ENCODE data around the gene DPYSL3.
"Not testable (repeated sequence)": the region's sequence is repeated elsewhere in the genome, so short reads cannot be mapped to it uniquely, and the experiment has no call there.

Gene DPYSL3

DNA sequence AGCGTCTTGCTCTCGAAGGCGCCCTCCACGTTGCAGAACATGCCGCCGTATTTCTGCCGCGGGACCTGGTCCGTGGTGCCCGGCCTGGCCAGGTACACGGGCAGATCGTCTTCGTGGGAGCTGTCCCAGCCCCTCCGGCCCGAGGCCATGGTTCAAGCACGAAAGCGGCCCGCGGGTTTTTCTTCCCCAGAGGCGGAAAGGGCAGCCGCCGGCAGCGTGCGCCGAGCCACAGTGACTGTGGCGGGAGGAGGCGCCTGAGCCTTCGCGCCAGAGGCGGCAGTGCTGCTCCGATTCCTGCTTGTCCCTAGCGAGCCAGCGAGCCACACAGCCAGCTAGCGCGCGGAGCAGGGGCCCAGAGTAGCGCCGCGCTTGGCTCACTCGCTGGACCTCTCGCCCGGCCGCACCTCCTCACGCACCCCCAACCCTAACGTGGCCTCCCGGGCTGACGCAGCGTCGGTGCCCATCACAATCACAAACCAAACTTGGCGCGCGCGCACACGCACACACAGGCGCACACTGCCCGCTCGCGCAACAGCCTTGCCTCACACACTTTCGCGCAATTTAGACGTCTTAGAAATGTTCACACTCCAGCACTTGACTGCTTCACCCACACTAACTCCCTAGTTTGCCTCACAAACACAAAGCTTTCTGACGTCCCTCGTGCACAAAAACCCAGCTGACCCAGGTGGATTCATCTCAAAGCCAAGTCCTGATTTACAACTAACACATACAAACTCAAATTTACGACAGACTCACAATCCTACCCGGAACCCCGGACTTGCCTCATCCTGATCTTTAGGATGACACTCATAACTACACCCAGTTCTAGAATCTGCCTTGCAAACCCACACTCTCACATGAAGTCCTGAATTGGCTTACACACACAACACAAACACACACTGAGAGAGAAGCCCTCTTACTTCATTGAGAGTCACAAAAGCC lies at the start of gene DPYSL3:
DPYSL3 (minus strand) TSS at position 359 of the 942 bp plus-strand sequence; CDS start at position 149, 210 bp downstream.
- no peak for DNase-seq (ENCODE audit: low read depth in 2 of 2)

DNA sequence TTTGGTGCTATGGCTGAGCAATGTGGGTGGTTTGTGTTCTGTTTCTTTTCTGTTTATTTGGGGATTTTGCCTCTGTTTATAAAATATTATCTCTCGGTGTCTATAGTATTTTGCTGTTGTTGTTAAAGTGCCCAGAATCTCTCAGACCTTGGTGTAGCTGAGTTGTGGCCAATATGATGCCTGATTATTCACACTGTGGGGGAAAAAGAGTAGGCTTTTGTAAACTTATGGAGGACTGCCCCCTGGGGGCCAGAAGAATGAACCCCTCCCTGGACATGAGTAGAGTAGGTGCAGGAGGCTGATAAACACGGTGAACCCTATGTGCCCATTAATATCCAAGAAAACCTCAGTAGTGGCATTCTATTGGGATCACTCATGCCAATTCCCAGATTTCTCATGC lies 49.0 kb upstream of the DPYSL3 start:
- DNase-seq (ENCODE audit: low read depth in 2 of 2) = no peak

DNA sequence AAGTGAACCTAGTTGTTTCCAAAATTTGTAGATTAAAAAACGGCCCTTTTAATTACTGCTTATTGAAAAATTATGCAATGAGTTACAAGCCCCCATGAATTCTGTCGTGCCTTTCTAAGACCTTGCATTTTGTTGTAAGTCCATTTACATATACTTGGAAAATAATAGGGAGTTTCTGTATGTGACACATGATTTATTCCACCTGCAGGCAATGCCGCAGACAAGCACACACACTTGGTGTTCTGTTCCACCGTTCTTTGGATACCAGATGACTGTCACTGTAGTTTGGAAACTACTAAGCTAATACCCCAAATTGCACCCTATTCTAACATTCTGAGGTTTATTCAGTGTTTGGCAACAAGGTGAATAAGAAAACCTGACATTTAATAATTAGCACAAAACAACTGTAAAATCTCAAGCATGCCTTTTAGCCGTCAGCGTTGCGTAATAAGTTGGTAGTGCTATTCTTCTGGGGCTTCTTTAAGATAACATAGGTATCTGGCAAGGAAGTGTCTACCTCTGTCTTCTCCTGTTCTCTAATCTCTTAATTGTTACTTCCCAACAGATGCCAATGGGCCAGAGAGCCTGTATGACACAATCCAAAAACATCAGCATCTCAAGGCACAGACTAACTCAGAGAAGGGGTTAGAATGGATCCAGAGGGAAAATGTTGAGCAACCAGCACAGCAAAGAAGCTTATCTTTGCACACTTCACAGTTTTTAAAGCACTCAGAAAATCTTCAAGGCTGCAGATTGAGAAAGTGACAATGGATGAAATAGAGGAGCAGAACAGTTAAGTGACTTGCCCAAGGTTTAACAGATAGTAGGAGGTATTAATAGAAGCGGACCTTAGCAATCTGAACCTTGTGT lies 48.2 kb upstream of the DPYSL3 start:
- DNase-seq (ENCODE audit: low read depth in 2 of 2) = no peak

DNA sequence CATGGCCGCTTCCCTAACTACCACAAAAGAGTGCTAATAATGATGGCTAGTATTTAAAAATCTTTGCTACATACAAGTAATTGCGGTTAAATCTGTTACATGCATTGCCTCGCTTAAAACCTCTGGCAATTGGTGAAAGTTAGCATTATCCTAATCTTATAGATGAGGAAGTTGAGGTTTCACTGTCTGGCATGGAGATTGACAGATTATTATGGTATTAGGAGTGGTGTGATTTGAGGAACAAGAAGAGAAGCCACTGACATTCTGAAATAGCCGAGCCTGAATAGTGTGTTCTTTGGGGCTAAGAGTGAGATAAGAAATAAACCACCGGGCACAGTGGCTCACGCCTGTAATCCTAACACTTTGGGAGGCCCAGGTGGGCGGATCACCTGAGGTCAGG lies 45.3 kb upstream of the DPYSL3 start:
- no peak for DNase-seq (ENCODE audit: low read depth in 2 of 2)

DNA sequence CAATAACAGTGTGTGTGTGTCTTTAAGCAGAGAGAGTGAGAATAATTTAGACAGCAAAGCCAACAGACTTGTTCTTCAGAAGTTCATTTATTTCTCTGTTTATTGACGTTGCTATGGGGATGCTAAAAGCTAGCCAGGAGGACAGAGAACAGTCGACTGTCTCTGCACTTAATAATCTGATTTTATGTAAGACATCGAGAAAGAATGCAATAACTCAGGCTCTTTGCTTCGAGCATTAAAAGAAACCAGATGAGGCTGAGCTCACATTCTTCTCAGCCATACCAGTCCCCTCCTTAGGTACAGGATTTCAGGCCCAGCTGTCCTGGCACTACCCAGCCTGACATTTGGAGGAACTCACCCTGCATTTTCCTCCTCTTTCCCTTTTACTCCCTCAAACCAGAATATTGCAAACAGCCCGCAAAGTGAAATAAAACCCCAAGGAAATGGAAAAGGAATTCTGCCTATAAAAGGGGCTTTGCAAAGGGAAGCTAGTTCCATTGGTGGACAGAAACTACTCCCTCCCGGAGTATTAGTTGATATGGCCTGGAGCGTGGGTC lies 44.5 kb upstream of the DPYSL3 start:
- no peak for DNase-seq (ENCODE audit: low read depth in 2 of 2)

DNA sequence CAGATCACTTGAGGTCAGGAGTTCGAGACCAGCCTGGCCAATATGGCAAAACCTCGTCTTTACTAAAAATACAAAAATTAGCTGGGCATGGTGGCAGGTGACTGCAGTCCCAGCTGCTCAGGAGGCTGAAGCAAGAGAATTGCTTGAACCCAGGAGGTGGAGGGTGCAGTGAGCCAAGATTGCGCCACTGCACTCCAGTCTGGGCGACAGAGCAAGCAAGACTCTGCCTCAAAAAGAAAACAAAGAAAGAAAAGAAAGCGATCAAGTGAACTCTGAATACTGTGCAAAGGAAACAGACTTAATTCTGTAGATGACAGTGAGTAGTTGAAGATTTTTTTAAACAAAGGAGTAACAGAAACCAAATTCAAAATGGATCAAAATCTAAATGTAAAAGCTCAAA lies 43.9 kb upstream of the DPYSL3 start:
- not testable (repeated sequence) for DNase-seq (ENCODE audit: low read depth in 2 of 2)

DNA sequence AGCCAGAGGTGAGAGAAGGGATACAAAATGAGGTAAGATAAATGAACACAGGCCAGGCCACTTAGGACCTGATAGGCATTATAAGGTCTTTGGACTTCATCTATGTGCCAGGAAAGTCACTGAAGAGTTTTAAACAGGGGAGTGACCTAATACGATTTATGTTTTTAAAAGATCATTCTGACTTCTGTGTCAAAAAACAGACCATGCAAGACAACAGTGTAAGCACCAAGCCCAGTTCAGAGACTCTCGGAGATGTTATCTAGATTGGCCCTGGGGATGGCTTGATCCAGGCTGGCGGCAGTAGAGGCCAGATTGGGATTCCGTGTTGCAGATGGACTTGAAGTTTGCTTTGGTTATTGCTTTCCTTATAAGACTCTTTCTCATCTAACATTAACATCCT lies 43.0 kb upstream of the DPYSL3 start:
- DNase-seq (ENCODE audit: low read depth in 2 of 2) = no peak

DNA sequence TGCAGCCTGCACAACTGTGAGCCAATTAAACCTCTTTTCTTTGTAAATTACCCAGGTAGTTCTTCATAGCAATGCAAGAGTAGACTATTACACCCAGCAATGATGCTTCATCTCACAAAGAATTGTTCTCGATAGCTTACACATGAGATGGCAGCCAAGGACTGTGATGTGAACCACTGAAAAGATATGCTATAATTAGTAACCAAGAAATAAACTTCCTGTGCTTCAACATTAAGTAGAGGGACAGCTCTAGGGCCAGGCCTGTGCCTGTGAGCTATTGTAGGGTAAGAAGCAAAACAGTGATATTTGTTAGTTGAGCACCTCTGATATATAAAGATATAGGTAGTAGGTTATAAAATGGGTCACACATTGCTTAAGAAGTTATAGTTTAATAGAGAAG lies 41.8 kb upstream of the DPYSL3 start:
- DNase-seq (ENCODE audit: low read depth in 2 of 2) = no peak

DNA sequence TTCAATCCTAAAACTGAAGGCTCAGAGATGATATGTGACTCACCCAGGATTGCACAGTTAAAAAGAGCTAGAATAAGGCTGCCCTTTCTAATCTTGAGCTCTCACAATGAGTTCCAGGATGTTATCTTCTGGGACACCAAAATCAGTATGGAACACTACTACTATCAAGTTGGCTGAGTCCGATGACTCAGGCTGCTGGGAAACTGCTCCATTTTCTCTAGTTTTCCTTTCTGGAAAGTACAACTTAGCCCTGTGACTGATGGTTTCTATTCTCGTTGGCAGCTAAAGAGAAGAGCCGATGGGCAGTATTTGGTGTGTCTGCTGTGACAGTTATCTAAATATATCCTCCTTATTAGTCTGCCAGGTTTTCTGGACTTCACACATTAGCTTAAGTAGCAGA lies 37.9 kb upstream of the DPYSL3 start:
- no peak for DNase-seq (ENCODE audit: low read depth in 2 of 2)

DNA sequence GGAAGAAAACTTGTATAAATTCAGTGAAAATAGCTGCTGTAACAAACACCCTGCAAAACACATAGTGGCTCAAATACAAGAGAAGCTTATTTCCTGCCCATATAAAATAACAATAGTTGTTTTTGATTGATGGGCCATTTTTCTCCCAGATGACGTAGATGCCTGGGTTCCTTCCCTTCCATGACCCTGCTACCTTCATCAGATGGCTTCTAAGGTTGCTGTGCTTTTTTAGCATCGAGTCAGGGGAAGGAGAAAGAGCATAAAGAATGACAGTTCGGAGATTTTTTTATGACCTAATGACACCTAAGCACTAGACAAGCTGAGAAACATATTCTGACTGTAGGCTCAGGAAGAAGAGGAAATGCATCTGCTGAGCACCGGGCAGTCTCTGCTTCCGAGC lies 34.7 kb upstream of the DPYSL3 start:
- no peak for DNase-seq (ENCODE audit: low read depth in 2 of 2)

DNA sequence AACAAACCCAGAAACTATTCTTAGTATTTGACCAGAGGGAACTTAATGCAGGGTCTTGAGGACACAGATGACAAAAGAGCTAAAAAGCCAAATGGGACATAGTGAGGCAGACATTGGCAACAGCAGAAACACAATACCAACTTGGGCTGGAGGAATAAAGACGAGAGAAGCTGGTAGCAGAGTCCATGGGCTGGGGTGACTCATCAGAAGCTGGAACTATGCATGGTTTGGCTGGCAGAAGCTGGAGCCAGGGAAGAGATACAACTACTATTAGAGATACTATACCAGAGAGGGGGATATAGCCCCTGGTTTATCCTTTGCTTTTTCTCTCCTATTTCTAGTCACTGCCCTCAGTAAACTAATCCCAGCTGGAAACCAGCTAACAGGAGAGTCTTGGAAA lies 29.2 kb upstream of the DPYSL3 start:
- DNase-seq (ENCODE audit: low read depth in 2 of 2) = no peak

DNA sequence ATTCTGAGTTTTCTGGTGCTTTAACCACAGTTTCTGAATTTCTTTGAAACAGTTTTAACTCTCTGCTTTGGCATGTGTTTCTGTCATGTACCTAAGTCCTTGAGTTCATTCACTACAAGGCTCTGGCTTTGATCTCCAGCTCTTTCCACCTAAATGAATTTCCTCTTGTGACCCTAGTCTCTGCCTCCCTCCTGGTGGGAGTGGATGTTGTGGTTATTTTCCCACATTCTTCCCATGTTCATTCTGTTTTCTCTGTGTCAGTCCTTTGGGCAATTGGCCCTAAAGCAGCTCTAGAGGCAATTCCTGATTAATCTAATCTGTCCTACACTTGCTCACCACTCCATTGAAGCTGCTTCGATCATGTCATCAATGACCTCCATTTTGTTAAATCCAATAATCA lies 28.4 kb upstream of the DPYSL3 start:
- no peak for DNase-seq (ENCODE audit: low read depth in 2 of 2)

DNA sequence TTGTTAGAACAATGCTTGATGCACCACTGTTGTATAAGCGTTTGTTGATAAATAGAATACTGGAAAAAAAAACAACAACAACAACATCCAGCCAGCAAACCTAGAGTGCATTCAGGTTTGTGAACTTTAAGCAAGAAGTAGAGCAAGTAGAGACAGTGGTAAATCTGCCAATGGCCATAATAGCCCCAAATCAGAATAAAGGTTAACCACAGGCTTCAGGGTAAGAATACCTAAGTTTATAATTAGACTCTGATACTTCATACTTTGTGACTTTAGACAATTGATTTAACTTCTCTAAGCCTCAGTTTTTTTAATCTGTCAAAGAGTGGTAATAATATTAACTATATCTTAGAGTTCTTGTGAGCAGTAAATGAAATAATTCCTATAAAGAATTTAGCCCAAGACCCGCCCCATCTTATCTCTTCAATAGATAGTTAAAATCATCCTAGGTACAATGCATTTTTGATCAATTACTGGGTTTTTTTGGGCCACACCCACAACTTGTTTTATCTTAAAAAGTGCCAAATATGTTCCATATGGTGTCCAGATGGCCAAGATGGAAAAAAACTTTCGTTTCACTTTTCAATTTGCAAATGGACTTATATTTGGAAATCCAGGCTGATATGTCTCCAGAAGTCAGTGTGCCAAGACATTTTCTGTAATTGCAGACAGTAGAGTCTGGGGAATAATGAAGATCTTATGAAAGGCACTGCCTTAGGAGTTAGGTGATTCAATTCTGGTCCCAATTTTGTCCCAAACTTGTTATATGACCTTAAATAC lies 24.5 kb upstream of the DPYSL3 start:
- no peak for DNase-seq (ENCODE audit: low read depth in 2 of 2)

DNA sequence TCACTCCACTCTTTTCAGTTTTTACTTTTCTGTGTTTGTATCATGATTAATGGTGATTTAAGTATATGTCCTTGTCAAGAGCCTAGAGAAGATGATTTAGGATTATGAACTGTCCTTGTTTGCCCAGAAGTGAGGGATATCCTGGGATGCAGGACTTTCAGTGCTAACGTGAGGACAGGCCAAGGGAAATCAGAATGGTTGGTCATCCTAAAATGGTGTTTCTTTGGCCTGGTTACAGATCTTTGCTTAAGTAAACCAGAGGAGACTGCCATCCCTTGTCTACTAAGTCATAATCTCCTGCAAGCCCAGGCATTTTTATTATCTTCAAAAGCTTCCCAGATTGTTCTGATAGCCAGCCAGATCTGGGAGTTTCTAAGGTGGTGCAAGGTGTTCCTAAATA lies 22.3 kb upstream of the DPYSL3 start:
- no peak for DNase-seq (ENCODE audit: low read depth in 2 of 2)

DNA sequence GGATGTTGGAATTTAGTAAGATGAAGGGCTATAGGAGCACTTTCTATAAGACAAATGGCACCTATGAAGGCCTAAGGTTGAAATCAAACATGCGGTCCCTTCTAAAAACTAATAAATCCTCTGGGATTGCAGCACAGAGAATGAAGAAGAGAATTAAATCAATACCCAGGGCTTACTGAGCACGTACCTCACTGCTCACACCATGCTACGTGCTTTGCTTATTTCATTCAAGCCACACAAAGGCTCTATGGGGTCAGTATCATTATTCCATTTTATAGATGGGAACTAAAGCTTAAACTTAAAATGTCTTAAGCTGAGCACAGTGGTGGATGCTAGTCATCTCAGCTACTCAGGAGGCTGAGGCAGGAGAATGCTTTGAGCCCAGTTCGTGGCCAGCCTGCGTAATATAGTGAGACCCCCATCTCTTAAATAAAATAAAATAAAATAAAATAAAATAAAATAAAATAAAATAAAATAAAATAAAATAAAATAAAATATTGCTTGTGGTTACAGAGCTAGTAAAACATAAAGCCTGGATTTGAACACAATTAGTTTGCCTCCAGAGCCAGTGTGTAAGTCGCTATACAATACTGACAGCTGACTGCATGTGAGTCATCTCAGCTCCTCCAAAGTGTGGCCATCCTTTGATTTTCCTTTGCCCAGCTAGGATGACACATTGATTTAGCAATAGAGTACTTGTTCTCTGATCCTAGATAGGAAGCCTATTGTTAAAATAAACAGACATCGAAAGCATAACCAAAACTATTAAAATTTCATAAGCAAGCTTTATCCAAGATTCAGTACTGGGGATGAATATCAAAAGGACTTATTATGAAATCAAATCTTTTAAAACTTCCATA lies 20.9 kb upstream of the DPYSL3 start:
- no peak for DNase-seq (ENCODE audit: low read depth in 2 of 2)

DNA sequence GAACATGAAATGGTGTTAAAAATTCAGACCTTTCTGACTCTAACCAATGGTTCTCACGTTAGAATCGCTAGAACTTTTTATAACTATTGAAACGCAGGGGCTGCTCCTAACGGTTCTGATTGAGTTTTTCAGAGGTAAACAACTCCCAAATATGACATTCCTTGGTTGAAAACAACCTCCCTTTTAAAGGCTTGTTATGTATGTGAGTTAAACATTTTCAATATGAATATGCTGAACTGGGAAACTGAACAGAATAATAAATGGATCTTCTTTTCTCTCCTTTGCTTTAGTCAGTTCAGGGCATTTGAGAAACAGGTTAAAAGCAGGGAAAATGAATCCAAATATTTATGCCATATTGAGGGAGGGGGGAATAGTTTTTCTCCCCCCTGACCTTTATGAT lies 13.2 kb upstream of the DPYSL3 start:
- DNase-seq (ENCODE audit: low read depth in 2 of 2) = no peak

DNA sequence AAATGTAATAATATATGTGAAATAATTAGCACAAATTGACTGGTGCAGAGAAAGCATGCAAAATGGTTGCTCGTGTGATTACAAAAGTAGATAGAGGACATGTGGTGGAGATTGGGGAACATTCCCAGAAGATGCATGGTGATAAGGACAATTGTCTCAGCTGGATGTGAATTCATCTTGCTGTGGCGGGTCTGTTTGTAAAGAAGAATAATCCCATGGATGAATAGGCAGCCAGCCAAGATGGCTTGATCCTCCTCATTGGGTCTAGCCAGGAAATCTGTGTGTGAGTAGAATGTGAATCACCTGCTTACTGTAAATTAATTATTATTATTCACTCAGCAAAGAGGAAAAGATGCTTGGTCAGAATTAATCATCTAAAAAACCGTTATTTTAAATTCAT lies 12.6 kb upstream of the DPYSL3 start:
- DNase-seq (ENCODE audit: low read depth in 2 of 2) = no peak

DNA sequence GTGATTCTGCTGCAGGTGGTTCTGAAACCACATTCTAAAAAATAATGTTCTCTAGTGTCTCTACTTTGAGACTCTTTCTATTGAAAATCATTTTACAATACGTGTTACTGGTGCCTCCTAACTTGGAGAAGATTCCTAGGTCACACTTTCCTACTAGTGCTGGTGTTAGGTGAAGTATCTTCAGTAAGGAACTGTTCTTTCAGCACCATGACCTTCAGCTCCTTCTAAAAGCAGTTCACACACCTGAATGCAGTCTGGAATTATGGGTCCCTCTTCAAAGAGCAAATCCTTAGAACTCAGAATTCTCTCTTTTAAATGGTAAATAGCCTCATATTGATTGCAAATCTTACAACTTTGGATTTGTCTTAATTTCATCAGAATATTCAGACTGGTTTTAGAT lies 10.6 kb upstream of the DPYSL3 start:
- no peak for DNase-seq (ENCODE audit: low read depth in 2 of 2)

DNA sequence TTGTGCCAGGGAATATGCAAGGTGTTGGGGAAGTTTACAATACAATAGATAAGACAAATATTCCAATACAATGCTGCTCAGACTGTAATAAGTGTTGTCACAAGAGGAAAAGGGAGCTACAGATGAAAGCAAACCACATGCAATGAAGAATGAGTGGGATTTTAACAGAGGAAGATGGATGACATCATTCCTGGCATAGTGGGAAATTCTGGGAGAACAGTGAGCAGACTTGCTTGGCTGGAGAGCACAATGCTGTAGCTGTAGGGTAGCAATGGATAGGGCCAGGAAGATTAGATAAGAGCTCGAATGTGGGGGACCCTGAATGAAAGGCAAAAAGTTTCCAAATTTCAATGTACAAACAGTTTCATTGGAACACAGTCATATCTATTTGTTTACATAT lies 9.5 kb upstream of the DPYSL3 start:
- DNase-seq (ENCODE audit: low read depth in 2 of 2) = no peak

DNA sequence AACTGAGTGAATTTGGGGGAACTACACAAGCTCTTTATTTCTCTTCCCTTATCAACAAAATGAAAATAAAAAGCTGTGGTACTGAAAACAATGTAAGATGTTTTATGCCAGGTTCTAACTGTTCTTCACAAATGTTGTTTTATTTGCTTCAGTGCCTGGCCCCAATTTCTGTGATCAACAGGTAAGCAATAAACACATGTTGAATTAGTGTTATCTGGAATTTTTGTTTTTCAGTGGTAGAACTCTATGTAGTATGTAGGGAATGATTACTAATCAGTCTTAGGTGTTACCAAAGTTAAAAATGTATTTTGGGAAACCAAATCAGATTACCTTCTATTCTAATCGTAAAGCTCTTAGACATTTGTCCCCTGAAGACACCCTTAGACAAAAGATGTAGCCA lies 7.5 kb upstream of the DPYSL3 start:
- no peak for DNase-seq (ENCODE audit: low read depth in 2 of 2)

DNA sequence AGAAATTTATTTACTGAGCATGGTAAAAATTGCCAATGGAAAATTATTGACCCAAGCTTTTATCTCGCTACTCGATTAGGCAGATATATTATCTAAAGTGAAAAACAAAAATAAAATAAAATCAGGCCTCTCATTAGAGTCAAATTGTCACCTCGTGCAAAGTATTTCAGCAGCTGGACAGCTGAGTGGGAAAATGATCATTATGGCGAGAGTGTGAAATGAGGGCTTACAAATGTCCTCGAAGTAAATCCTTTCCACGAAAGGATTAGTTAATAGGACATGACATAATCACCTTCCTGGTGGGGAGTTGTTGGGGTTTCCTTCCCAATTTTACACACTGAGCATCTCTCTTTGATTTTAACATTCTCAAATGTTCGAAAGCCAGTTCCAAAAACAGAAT lies 5.4 kb upstream of the DPYSL3 start:
- no peak for DNase-seq (ENCODE audit: low read depth in 2 of 2)
